NK-92 treated with Interleukin-12 subunit alpha and Interleukin-12 subunit beta, amount 100 ng/mL, for 24 hours (cell line): Measurements from ENCODE around the gene RBFOX2.
"Not testable (repeated sequence)": the region's sequence is repeated elsewhere in the genome, so short reads cannot be mapped to it uniquely, and the experiment has no call there.

Experiments used
- DNase-seq: peaks from one replicate; lab custom pipeline; 2025; lab: John Stamatoyannopoulos, UW

The RBFOX2 gene

DNA sequence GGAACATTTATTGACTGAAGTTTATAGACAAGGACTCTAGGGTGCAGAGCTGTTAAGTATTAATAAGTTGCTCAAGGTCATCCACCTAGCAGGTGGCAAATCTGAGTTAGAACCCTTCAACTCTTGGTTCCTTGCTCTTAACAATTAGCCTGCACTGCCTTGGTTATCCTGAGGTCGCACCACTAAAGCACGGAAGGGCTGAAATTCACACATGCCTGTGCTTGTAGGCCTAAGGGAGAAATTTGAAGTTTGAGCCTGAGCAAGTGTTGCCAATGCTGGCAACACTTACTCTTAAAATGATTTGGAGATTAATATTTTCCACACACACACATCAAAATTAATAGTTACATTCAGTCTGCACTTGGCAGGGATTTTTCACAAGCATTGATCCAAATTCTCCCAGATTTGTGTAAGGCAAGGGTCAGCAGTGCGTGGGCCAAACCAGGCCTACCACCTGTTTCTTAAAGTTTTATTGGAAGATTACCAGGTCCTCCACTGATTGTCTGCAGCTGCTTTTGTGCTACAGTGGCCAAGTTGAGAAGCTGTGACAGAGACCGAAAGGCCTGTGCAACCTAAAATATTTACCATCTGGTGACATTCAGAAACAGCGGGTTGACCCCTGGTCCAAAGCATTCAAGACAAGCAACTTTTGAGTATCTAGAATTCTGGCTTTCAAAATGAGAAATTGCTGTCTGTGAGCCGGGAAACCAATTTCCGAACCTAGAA lies 294.7 kb downstream of the RBFOX2 start:
- DNase-seq, result no peak

DNA sequence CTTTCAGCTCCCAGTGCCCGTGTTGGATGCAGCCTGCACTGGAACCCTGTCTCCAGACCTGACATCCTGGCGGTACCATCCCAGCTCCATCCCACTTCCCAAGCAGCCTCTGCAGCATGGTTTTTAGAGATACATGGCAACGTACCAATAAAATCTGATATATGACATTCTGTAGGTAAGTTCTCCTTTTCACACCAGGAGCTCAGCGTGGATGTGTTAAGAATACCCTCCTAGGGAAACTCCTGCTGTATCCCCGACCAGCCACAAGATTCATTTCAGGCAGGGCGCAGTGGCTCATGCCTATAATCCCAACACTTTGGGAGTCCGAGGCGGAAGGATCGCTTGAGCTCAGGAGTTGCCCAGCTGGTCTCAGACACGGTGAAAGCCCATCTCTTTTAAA lies 295.6 kb downstream of the RBFOX2 start:
- no peak for DNase-seq

DNA sequence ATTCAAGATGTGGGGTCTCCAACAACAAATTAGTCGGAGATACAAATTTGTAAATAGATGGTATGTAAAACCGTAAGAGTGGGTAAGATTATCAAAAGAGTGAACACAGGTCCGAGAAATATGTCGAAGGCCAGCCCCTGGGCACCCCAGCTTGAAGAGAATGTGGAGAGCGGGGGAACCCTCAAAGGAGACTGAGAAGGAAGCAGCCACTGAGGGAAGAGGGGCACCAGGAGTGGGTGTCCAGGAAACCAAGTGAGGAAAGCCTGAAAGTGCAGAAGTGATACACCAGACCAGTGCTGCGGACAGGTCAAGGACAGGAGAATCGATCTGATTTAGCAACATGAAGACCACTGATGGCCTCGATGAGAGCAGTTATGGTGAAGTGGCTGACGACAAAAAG lies 296.5 kb downstream of the RBFOX2 start:
- no peak for DNase-seq

DNA sequence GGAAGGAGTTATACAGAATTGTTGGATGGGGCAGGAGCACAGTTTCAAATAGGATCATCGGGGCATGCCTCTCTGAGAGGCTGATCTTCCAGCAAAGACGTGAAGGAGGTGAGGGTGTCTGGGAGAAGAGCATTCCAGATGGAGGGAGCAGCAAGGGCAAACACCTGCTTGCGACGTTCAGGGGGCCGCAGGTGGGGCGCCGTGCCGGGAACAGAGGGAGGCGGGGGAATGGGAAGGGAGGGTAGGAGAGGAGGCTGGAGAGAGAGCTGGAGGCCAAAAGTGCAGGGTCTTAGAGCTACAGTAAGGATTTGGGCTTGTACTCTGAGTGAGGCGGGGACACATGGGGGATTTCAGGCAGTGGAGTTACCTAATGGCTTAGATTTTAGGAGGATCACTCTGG lies 297.3 kb downstream of the RBFOX2 start:
- no peak for DNase-seq

DNA sequence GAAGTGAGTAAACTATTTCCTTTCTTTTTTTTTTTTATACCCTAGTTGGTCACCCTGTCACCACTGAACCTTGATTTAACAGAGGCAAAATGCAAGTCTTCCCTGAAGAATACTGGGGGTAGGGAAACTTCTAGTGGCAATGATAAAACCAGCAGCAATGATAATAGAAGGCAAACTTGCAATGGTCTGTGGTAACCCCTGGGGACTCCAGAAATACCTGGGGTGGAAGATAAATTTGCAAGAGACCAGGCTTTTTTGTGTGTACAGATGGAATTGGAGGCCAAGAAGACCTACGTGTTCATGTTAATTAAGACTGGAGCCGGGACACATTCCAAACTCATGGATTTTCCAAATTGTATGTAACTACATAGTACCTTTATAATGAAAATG lies 299.3 kb downstream of the RBFOX2 start:
- no peak for DNase-seq

DNA sequence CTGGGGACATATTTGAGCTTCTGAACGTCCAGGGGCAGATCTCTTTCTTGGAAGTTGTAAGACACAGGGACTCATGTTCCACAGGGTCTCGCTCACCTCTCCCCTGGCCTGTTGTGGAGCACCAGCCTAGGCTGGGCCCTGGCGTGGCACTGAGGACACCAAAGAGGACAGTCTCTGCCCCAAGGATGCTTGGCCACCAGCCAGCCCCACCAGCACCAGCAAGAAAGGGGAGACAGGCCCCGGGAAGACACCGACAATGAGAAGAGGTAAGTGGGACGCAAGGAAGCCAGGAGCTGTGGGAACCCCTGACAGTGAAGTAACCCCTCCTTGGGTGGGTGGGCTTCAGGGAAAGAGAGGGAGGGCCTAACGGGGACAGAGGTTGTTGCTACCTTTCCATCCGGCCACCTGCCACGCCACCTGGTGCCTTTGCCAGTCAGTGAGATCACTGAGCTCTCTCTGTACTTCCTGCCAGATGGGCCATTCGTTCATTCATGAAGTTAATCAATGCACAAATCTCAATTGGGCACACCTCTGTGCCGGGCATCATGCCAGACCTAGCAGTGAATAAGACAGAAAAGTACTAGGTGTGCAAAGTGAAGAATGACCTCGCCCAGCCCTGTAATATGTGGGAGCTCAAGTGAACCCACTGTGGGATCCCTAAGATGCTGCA lies 299.9 kb downstream of the RBFOX2 start:
- DNase-seq, result no peak

DNA sequence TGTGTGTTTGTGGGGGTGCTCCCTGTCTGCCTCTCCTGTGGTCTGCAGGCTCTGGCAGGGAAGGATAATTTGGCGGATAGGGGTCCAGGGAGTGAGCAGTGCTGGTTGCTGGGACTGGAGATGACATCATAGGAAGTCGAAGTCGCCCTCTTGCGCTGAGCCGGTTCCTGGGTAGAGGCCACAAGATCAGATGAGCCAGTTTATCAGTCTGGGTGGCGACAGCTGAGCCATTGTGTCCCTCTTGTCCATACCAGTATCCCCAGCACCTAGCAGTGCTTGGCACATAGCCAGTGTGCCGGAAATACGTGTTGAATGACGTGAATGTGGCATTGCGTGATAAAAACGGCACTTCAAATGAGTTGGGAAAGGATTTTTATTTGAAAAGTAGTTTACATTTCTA lies 301.2 kb downstream of the RBFOX2 start:
- DNase-seq, result no peak

DNA sequence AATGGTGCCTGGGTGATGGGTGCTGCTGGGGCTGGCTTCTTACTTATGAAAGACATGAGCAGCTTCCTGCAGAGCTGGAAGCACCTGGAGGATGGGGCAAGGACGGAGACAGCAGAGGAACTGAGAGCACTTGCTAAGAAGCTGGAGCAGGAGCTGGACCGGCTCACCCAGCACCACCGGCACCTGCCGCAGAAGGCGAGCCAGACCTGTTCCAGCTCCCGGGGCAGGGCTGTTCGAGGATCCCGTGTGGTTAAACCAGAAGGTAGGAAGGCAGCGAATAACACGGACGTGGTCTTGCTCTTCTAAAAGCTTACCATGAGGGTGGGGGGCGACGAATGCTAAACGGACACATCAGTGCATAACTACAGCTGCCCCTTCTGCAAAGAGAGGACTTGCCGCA lies 301.7 kb downstream of the RBFOX2 start:
- DNase-seq, result no peak

DNA sequence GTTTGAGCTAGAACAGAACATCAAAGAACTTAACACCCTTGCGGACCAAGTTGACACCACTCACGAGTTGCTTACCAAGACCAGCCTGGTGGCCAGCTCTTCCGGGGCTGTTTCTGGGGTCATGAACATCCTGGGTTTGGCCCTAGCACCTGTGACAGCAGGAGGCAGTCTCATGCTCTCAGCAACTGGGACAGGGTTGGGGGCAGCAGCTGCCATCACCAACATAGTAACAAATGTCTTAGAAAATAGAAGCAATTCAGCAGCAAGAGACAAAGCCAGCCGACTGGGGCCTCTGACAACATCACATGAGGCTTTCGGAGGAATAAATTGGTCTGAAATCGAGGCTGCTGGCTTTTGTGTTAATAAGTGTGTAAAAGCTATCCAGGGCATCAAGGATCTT lies 302.2 kb downstream of the RBFOX2 start:
- DNase-seq, result no peak

DNA sequence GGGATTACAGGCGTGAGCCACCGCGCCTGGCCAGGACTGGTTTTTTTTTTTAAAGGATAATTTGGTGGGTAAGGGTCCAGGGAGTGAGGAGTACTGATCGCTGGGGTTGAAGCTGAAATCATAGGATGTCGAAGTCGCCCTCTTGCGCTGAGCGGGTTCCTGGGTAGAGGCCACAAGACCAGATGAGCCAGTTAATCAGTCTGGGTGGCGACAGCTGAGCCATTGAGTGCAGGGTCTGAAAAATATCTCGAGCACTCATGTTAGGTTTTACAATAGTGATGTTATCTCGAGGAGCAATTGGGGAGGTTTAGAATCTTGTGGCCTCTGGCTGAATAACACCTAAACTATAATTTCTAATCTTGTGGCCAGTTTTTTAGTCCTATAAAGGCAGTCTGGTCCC lies 303.1 kb downstream of the RBFOX2 start:
- DNase-seq, result no peak

DNA sequence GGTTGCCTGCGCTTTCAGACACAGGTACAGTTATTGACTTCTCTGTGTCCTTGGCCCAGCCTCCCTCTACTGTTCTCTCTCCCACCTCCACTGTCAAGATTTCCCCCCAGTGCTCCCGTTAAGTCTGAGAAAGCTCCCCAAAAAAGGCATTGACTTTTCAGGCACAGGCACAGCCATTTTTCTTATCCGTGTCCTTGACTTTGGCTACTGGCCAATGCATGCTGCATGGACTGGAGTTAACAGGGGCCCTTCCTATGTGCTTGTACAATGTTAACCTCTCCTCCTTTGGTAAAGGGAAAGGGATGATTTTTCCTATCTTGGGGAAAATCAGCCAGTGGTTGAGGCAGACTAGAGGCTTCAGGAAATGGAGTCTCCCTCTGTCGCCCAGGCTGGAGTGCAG lies 306.7 kb downstream of the RBFOX2 start:
- no peak for DNase-seq

DNA sequence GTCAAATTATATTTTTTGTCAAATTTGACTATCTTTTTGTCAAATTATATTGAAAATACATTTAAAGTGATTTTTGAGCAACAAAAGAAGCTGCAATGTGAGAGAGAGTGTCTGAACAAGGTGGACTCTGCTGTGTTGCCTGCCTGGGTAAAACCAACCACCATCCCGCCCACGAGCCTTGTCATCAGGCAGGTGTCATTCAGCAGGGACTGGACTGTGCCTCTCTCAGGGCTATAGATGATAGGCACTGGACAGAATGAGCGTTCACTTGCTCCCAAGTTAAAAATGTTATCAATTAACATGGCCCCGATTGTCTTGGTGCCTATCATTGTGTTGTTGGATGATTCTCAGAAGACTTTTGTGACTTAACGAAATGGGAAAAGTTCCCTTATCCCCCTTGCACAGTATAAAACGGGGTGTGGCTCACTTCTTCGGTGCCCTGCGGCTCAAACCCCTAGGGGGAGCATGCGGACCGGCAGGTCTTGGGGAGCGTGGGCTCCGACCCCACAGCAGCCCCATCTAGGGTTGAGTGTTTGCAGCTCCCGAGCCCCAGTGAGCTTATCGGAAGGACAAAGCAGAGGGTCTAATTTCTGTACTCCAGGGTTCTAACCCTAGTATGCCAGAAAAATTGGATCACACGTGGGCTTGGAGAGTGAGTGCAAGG lies 309.3 kb downstream of the RBFOX2 start:
- no peak for DNase-seq

DNA sequence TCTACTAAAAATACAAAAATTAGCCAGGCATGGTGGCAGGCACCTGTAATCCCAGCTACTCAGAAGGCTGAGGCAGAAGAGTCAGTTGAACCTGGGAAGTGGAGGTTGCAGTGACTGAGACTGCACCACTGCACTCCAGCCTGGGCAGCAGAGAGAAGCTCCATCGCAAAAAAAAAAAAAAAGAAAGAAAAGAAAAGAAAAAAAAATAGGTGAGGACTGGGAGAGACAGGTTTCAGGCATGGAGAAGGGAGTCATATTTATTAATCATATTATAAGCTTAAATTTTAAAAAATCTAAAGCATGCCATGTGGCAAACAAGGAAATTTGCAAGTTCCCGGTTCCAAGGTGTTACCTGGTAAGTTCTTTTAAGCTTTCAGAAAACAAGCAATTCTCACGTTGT lies 311.1 kb downstream of the RBFOX2 start, which contains the start of gene APOL5:
Gene APOL5, plus strand, starts transcription at position 301 of the 400 bp plus-strand sequence. Its CDS starts 0 bp downstream, at position 301.
- no peak for DNase-seq

DNA sequence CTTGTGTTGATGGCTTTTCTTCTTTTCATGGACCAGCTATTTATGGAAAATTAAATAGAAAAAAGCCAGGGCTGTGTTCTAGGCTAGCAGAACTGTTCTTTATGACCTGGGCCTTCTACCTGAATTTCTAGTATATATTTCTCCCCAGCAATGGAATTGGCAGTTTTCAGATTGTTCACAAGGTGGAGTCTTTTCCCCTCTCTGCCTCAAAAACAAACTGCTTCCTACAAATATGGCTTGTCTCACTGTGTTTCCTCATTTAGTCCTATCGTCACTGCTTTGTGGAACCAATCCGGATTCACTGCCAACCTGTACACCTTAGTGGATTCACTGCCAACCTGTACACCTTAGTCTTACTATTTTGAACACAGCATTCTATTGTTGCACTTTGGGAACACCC lies 316.0 kb downstream of the RBFOX2 start:
- DNase-seq, result no peak

DNA sequence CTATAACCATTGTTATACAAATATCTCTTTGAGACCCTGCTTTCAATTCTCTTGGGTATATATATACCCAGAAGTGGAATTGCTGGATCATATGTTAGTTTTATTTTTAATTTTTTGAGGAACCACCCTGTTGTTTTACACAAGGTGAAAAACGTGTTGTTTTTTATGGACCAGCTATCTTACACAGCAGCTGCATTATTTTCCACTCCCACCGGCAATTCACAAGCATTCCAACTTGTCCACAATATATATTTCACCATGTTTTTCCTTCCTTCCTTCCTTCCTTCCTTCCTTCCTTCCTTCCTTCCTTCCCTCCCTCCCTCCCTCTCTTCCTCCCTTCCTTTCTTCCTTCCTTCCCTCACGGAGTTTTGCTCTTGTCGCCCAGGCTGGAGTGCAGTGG lies 317.3 kb downstream of the RBFOX2 start:
- DNase-seq, result no peak

DNA sequence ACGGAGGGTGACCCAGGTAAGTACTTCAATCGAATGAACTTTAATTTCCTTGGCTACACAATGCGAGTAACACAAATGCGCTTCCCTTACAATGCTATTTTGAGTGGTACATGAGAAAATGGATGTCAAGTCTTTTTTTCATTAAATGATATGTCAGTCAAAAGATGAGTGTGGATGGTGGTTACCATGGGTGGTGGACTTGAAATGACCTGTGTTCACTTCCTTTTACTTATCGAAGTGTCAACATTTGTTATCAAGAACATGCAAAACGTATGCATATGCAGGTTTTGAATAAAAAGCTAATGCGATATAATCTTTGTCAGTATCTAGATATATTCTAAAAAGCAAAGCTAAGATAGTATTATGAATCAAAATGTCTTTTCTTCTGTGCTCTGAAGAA lies 319.7 kb downstream of the RBFOX2 start:
- no peak for DNase-seq

DNA sequence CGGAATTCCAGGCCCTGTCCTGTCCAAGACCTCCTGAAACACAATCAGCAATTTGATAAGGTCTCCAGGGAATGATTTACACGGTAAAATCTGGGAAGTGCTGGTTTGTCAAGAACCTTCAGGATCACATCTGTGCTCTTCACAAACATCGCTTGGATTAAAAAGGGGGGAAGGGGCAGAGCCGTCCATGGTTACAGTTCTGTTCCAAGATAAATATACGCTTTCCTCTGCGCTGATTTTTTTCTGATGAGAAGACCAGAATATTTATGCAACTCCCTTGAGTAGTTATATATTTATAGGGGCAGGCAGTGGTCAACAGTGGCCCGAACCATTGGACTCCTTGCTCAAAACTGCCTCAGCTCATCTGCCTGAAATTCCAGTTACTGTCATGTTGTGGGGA lies 320.2 kb downstream of the RBFOX2 start:
- no peak for DNase-seq

DNA sequence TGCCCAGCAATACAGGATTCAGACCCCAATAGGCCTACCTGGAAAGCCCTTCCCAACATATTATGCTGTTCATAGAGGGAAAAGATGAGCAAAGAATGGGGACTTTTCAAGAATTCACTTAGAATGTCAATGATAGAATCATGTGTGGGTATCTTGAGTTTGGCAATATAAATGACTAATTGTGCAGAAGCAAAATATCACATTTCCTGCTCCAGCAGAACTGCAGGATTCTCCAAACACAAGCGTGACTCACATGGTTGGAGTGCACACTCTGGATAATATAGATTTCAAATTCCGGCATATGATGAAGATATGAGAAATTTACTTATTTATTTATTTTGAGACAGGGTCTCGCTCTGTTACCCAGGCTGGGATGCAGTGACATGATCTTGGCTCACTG lies 323.5 kb downstream of the RBFOX2 start:
- DNase-seq, result no peak

DNA sequence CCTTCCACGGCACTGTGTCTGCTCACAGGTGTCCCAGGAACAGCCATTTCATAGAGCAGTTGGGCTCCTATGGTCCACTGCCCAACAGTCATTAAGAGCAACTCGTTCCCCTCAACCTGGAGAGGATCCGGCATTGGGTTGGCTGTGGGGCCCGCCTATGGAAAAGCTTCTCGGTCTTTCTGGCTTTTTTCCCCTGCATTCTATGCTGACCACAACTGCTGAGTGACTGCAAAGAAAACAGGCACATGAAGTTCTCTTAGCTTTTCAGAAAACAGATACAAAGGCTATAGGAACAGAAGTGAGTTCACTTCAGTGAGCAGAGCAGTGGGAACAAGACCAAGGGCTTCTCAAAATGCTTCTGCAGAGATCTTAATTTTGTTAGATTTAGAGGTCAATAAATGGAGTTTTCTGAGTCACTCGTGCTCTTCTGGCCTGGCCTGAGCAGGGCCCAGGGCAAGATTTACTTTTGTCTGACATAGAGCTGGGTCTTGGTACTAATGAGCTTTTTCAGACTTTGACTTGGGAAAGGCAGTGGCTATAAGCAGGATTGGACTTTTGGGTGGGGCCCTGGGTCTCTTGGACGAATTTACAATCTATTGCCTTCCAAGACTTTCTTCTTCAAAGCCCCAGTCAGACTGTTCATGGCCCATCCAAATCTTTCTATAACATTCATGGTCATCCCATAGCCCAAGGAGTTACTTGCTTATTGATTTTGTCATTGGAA lies 324.6 kb downstream of the RBFOX2 start:
- no peak for DNase-seq

DNA sequence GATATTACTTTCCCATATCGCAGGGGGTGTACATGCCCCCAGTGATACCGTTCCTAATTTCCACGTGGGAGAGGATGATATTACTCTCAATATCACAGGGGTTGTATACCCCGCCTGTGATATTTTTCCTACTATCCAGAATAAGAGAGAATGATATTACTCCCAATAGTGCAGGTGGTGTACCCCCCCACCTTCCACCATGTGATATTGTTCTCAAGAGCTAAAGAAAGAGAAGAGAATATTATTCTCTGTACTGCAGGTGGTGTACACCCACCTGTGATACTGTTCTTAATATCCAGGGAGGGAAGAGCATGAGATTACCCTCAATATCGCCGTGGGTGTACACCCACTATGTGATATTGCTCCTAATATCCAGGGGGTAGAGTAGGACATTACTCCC lies 328.8 kb downstream of the RBFOX2 start:
- DNase-seq, result not testable (repeated sequence)

DNA sequence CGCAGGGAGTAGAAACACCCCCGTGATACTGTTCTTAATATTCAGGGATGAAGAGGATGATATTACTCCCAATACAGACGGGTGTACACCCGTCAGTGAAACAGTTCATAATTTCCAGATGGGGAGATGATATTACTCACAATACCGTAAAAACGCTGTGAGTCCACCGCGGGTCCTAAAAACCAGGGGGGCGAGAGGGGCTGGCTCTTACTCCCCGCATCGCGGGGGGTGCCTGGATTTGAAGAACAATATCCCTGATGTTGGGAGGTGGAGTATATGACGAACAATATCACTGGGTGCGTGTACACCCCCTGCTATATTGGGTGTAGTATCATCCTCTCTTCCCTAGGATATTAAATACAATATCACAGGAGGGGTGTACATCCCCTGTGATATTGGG lies 331.5 kb downstream of the RBFOX2 start:
- DNase-seq, result no peak

DNA sequence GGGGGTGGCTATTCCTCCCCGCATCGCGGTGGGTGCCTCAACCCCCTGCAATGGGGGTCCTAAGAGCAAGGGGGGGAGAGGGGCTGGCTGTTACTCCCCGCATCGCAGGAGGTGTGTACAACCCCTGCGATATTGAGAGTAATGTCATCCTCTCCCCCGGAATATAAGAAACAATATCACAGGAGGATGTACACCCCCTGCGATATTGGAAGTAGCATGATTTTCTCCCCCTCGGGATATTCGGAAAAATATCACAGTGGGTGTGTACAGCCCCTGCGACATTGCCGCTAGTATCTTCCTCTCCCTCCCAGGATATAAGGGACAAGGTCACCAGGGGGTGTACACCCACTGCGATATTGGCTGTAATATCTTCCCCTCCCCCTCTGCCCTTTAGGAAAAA lies 333.4 kb downstream of the RBFOX2 start:
- no peak for DNase-seq

DNA sequence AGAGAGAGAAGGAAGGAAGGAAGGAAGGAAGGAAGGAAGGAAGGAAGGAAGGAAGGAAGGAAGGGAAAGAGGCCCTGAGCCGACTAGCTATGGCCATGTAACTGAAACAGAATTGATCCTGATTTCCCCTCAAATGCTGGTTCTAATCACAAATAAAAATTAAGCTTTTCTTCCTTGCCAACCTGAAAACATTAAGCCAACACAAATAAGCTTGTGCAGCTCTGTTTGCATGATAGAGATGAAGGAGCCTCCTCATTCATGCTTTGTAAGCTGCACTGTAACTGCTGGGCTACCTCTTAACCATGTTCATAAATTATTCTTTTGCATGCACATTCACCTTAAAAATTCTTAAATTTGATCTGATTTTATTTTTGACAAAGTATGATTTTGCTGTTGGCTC lies 338.6 kb downstream of the RBFOX2 start:
- DNase-seq, result no peak
